Measurements from ENCODE around the gene NRXN3.

- TF ChIP-seq CTCF (conservative IDR thresholded peaks at IDR 0.05) (no peak), EZH2 (IDR thresholded peaks at IDR 0.05; ENCODE audit: low read depth) (no peak)
Measured at GRCh38 chr14:78195431-78195830, 25.3 kb downstream of the NRXN3 start.

Measured in PC-9 (cell line).